Mesothelial cell of epicardium (in vitro differentiated cells): ENCODE data around the gene PLXNA2. TPM values are rescaled to one million over a fixed set of nuclear protein-coding genes. Genes with fewer than 3 reads are reported as not detected.

Experiments
- DNase-seq, 2 experiments: peaks; one replicate each; pipeline ENCODE4 v3.0.0; 2021; ENCODE audit warnings: low spot score in 2 of 2; ENCODE audit not compliant: unreplicated experiment in 2 of 2
- H3K27ac Mint-ChIP-seq: 2 replicates; pipeline ENCODE4 v1.8.0; 2021; ENCODE audit warnings: mixed read lengths
- H3K27me3 Mint-ChIP-seq: 2 replicates; pipeline ENCODE4 v1.8.0; 2021; ENCODE audit warnings: low read depth, mixed read lengths
- H3K36me3 Mint-ChIP-seq: 2 replicates; pipeline ENCODE4 v1.8.0; 2021; ENCODE audit warnings: mixed read lengths
- H3K4me1 Mint-ChIP-seq: 2 replicates; pipeline ENCODE4 v1.8.0; 2021; ENCODE audit warnings: mixed read lengths
- H3K4me3 Mint-ChIP-seq: 2 replicates; pipeline ENCODE4 v1.8.0; 2021; ENCODE audit warnings: mild to moderate bottlenecking, moderate library complexity, mixed read lengths
- H3K9me3 Mint-ChIP-seq: 2 replicates; pipeline ENCODE4 v1.8.0; 2021; ENCODE audit warnings: mixed read lengths
- CTCF ChIP-seq: fragments of 200-600 bp; sonication (generic); IDR thresholded peaks from one replicate; pipeline ENCODE4 v1.5.0; 2021; ENCODE audit warnings: antibody characterized with exemption; ENCODE audit not compliant: unreplicated experiment
- total RNA-seq: library from RNA; stranded (reverse); gene quantifications from 3 replicates; pipeline ENCODE4 v1.2.1, GENCODE V29; 2021

Gene PLXNA2
- total RNA-seq, 1 donor from 2014 or later: 14.7 TPM

DNA sequence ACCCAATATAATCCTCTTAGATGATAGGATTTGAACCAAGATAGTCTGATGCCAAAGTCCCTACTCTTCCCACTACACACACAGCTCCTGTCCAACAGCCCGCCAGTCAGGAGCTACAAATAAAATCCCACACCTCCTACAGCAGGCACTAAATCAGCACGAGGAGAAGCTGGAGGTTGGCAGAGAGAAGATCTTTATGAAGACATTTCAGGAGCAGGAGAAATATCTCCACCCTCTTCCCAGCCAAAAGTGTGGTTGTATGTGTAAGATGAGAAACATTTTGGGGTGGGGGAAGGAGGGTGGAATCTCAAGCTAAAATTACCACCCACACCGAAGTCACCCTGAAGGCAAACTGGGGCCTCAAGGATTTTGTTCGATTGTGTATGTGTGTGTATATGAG lies 54.5 kb downstream of the PLXNA2 start:
- Mint-ChIP-seq H3K27me3 (no peaks in the 10 kb centered on the region), H3K27ac (no peak overlapping the region), H3K36me3 (no peaks in the 10 kb centered on the region), H3K4me3 (no peak overlapping the region), H3K9me3 (no peaks in the 10 kb centered on the region), H3K4me1 (peaks cover 19% of the 10 kb centered on the region)
- TF ChIP-seq CTCF: no peak
- DNase-seq: no peak

GRCh38 chr1:208189183-208189582 lies 55.0 kb downstream of the PLXNA2 start:
- no peaks in the 10 kb centered on the region for H3K36me3 Mint-ChIP-seq

GRCh38 chr1:208188607-208189006 lies 55.6 kb downstream of the PLXNA2 start:
- no peak for DNase-seq
- no peaks in the 10 kb centered on the region for H3K27me3 Mint-ChIP-seq
- H3K27ac Mint-ChIP-seq: no peak overlapping the region
- H3K4me1 Mint-ChIP-seq: peaks cover 28% of the 10 kb centered on the region
- no peak for TF ChIP-seq CTCF
- H3K4me3 Mint-ChIP-seq: no peak overlapping the region
- H3K9me3 Mint-ChIP-seq: no peaks in the 10 kb centered on the region
- no peaks in the 10 kb centered on the region for H3K36me3 Mint-ChIP-seq

More at GRCh38 chr1:208189183-208189582, 55.0 kb downstream of the PLXNA2 start:
- Mint-ChIP-seq H3K27me3 (no peaks in the 10 kb centered on the region), H3K27ac (no peak overlapping the region), H3K9me3 (no peaks in the 10 kb centered on the region), H3K4me3 (no peak overlapping the region), H3K4me1 (peaks cover 24% of the 10 kb centered on the region)
- DNase-seq: no peak
- no peak for TF ChIP-seq CTCF

DNA sequence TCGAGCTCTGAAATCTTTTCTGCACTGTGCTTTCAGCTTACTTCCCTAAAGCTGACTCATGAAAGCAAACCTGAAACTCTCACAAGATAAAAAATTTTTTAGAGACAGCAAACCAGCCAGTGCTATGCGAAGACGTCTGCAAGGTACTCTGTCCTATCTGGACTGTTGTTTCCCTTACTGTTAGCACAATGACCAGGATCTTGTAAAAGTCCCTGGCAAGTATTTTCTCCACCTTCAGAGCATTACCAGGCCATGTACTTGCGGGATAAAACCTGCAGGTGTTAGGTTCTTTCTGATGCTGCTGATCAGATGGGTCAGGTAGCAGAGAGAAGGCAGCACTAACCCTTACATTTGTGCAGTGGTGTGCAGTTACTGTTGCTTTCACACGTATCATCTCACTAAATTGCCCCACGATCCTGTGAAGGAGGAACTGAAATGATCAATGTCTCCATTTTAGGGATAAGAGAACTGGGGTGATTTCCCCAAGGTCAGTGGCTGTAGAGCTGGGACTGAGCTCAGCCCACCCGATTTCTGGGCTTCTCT lies 56.6 kb downstream of the PLXNA2 start:
- Mint-ChIP-seq H3K4me1 (peaks cover 36% of the 10 kb centered on the region), H3K27ac (peak overlapping the region; percentile 34), H3K4me3 (no peak overlapping the region), H3K27me3 (no peaks in the 10 kb centered on the region), H3K36me3 (no peaks in the 10 kb centered on the region), H3K9me3 (no peaks in the 10 kb centered on the region)
- no peak for TF ChIP-seq CTCF
- DNase-seq: no peak

DNA sequence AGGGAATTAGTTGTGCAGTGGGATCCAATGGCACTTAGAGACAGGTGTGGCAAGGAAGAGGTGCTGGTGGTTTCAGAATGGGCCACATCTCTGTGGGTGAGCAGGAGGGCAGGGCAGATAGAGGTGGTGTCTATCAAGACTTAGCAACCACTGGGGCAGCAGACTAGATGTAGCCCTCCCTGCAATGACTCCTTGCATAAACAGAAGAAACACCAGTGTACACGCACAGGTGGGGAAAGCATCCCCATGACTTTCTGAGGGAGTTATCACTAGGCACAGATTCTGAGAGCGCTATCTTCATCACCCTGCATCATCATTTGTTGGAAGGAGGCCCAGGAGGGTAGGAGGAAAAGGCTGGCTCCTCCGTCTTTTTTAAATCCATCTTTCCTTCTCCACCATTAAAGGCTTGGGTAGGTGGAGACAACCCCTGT lies 58.4 kb downstream of the PLXNA2 start:
- no peak for TF ChIP-seq CTCF
- Mint-ChIP-seq H3K36me3 (no peaks in the 10 kb centered on the region), H3K4me3 (no peak overlapping the region), H3K4me1 (peaks cover 48% of the 10 kb centered on the region), H3K27me3 (no peaks in the 10 kb centered on the region), H3K9me3 (no peaks in the 10 kb centered on the region), H3K27ac (no peak overlapping the region)
- DNase-seq: no peak
